ENCODE measurements around the gene RMDN2.
A peak's percentile ranks its signal among the peaks of the same experiment; 100 is the strongest.
"Not testable (repeated sequence)": the region's sequence is repeated elsewhere in the genome, so short reads cannot be mapped to it uniquely, and the experiment has no call there.

The RMDN2 gene

DNA sequence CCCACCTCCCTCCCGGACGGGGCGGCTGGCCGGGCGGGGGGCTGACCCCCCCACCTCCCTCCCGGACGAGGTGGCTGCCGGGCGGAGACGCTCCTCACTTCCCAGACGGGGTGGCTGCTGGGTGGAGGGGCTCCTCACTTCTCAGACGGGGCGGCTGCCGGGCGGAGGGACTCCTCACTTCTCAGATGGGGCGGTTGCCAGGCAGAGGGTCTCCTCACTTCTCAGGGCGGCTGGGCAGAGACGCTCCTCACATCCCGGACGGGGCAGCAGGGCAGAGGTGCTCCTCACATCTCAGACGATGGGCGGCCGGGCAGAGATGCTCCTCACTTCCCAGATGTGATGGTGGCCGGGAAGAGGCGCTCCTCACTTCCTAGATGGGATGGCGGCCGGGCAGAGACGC lies 7.8 kb downstream of the RMDN2 start:
- DNase-seq (ENCODE audit: low read depth): not testable (repeated sequence)

DNA sequence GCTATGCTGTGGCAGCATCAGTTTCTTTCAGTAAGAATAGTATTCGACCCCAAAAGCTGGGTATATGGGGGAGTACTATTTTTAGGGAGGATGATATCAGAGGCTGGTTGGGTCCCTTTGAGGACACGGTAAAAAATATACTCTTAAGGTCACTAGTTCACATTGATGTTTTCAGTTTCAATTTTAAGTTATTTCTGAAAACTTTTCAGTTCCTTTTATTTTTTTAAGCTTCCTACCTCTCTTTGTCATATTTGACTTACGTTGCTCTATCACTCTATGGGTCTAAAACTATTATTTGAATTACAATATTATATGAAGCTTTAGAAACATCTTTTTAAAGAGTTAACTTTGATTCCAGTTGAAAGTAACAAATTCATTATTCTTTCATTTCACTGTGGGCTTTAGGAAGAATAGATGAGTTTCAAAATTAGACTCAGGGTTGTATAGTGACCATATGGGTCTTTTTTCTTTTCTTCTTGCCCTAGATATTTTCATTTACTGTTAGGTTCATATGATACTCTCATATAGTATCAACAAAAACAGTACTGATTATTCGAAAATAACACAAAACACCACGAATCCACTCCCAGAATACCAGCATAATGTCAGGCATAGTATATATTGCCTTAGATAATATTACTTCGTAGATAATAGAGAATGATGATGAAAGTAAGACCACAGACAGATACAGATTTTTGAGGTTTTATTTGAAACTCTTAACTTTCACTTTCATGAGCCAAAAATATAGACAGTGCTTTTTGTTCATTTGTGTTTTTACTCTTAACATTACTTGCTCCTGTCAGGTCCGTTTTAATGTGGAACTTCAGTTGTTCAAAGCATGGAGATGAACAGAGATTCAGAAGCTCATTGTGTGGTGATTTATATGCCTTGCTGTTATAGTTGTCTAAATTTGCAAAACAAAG lies 9.8 kb downstream of the RMDN2 start:
- DNase-seq (ENCODE audit: low read depth): no peak

- DNase-seq (ENCODE audit: low read depth): not testable (repeated sequence)
Measured at GRCh38 chr2:37937568-37937967, 12.5 kb downstream of the RMDN2 start.

GRCh38 chr2:37941267-37941666 lies 16.2 kb downstream of the RMDN2 start:
- not testable (repeated sequence) for DNase-seq (ENCODE audit: low read depth)

DNA sequence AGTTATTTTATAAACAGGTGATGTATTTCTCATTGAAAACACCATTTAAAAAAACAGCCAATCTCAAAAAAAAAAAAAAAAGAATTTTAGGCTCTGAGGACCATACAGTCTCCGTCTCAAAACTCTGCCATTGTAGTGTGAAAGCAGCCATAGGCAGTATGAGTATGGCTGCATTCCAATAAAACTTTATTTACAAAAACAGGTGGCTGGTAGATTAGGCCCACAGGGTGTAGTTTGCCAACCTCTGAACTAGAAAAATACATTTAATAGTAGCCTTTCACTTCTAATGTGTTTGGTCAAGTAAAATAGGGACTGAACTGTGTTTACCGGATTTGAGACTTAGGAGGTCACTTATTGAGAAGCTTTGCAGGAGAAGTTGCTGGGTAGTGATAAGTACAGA lies 19.2 kb downstream of the RMDN2 start:
- no peak for DNase-seq (ENCODE audit: low read depth)

GRCh38 chr2:37947306-37947705 lies 22.2 kb downstream of the RMDN2 start:
- no peak for DNase-seq (ENCODE audit: low read depth)

DNA sequence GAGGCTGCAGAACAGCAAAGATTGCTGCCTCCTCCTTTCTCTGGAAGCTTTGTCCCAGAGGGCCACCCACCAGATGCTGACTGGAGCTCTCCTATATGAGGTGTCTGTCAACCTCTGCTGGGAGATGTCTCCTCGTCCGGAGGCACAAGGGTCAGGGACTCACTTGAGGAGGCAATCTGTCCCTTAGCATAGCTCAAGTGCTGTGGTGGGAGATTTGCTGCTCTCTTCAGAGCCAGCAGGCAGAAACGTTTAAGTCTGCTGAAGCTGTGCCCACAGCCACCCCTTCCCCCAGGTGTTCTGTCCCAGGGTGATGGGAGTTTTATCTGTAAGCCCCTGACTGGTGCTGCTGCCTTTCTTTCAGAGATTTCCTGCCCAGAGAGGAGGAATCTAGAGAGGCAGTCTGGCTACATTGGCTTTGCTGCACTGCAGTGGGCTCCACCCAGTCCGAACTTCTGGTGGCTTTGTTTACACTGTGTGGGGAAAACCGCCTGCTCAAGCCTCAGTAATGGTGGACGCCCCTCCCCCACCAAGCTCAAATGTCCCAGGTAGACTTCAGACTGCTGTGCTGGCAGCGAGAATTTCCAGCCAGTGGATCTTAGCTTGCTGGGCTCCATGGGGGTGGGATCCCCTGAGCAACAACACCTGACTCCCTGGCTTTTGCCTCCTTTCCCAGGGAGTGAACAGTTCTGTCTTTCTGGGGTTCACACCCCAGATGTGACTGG lies 37.1 kb downstream of the RMDN2 start:
- DNase-seq (ENCODE audit: low read depth): not testable (repeated sequence)

DNA sequence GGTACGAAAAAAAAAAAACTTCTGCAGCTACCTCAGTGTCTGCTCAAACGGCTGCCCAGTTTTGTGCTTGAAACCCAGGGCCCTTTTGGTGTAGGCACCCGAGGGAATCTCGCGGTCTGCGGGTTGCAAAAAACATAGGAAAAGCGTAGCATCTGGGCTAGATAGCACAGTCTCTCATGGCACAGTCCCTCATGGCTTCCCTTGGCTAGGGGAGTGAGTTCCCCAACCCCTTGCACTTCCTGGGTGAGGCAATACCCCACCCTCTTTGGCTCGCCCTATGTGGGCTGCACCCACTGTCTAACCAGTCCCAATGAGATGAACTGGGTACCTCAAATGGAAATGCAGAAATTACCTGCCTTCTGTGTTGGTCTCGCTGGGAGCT lies 37.6 kb downstream of the RMDN2 start:
- not testable (repeated sequence) for DNase-seq (ENCODE audit: low read depth)

DNA sequence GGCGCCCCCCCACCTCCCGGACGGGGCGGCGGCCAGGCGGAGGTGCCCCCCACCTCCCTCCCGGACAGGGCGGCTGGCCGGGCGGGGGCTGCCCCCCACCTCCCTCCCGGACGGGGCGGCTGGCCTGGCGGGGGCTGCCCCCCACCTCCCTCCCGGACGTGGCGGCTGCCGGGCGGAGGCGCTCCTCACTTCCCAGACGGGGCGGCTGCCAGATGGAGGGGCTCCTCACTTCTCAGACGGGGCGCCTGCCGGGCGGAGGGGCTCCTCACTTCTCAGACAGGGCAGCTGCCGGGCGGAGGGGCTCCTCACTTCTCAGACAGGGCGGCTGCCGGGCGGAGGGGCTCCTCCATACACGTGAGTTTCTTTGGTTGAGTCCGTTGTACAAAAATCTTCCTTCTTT lies 38.8 kb downstream of the RMDN2 start:
- not testable (repeated sequence) for DNase-seq (ENCODE audit: low read depth)

- no peak for DNase-seq (ENCODE audit: low read depth)
Measured at GRCh38 chr2:37966326-37966725, 41.2 kb downstream of the RMDN2 start.

DNA sequence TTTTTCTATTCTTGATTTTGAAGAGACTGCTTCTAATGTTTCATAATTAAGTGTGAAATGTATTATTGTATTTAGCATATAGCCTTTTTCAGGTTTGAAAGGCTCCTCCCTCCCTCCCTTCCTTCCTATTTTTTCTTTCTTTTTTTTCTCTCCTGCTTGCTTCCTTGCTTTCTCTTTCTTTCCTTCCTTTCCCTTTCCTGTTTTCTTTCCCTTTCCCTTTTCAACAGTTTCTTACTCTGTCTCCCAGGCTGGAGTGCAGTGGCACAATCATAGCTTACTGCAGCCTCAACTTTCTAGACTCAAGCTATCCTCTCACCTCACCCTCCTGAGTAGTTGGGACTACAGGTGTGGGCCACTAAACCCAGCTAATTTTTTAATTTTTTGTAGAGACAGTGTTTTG lies 44.6 kb downstream of the RMDN2 start:
- DNase-seq (ENCODE audit: low read depth): no peak

DNA sequence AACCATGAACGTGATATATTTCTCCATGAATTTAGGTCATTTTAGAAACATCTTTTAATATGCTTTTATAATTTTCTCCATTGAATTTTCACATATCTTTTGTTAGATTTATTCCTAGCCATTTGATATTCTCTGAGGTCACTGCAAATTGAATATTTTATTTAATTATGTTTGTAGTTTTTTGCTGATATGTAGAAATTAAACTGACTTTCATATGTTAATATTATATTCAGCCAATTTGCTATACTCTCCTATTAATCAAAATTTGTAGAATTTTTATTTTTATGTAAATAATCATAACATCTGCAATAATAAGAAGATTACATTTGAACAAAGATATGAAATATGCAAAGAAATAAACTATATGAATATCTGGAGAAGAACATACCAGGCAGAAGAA lies 46.9 kb downstream of the RMDN2 start:
- DNase-seq (ENCODE audit: low read depth): no peak

DNA sequence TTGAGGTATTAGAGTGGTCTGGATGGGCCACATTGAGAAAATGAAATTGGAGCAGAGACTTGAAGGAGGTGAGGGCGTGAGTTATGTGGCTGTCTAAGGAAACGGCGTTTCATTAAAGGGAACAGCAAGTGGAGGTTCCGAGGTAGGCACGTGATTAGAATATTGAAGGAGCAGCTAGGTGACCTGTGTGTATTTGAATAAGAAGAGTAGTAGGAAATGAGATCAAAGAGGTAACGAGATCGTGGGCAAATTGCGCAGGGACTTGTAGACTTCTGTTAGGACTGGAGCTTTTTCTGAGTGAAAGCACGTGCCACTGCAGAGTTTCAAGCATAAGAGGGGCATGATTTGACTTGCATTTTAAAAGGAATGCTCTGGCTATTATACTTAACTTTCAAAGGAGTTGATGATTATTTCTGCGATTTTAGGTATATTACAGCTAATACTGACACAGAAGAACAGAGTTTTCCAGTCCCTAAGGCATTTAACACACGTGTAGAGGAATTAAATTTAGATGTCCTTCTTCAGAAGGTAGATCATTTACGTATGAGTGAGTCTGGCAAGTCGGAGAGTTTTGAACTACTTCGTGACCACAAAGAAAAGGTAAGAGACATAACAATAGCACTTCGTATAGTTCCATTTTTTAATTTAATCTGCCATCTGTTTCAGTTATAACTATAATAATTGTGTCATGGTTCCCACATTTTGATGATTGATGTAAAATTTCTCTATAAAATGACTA lies 48.7 kb downstream of the RMDN2 start:
- DNase-seq (ENCODE audit: low read depth): no peak

- DNase-seq (ENCODE audit: low read depth): no peak
Measured at GRCh38 chr2:37975808-37976207, 50.7 kb downstream of the RMDN2 start.

DNA sequence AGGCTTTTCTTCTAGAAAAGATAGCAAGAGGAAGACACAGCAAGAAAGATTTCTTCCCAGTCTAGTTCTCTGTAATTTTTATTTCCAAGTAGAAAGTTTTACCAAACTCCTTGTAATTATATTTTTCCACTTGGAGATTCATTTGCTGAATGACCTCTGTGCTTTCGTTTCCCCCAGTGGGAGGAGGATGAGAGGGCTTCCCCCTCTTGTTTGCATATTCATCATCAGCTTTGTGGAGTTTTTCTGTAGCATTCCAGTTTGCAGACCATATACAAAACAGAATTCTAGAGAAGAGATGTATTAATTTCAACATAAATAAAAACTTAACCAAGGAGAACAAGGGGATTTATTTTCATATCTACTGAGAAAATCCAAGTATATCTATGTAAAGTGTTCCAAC lies 51.3 kb downstream of the RMDN2 start:
- no peak for DNase-seq (ENCODE audit: low read depth)

- peak; percentile 36 for DNase-seq (ENCODE audit: low read depth)
Measured at GRCh38 chr2:37982147-37982582, 57.1 kb downstream of the RMDN2 start.

DNA sequence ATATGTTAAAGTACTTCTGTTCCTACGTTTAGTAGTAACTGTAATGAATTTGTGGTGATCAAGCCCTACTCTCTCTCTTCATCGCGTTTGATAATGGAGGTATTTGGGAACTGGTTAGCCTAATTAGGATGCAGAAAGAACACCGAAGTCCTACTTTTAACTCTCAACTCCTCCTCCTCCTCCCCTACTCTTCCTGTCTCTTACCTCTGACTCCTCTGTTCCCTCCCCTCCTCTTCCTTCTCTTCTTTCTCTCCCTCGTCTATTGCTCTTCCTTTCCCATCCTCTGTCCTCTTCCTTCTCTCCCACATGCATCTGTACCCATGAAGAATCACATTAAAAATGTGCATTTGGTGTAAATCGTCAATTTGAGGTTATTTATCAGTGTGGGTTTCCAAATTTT lies 57.8 kb downstream of the RMDN2 start:
- no peak for DNase-seq (ENCODE audit: low read depth)

GRCh38 chr2:37983719-37984118 lies 58.6 kb downstream of the RMDN2 start:
- DNase-seq (ENCODE audit: low read depth): no peak

DNA sequence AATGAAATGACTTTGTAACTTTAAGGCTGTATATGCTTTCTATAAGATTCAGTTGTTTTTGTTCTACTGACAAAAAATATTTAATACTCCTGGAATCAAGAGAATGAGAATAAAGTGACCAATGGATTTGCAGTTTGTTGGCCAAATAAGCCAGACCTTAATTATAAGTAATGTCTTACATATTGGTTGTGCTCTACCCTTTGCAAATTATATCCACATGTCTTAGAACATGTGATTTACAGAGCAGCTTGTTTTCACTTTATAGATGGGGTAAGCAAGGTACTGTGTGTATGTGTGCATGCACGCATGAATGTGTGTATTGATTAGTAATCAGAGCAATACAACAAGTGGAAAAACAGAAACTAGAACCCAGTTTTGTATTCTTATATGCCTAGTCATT lies 59.1 kb downstream of the RMDN2 start:
- no peak for DNase-seq (ENCODE audit: low read depth)

GRCh38 chr2:37984589-37984988 lies 59.5 kb downstream of the RMDN2 start:
- DNase-seq (ENCODE audit: low read depth): no peak

- no peak for DNase-seq (ENCODE audit: low read depth)
Measured at GRCh38 chr2:37985333-37985732, 60.2 kb downstream of the RMDN2 start.

DNA sequence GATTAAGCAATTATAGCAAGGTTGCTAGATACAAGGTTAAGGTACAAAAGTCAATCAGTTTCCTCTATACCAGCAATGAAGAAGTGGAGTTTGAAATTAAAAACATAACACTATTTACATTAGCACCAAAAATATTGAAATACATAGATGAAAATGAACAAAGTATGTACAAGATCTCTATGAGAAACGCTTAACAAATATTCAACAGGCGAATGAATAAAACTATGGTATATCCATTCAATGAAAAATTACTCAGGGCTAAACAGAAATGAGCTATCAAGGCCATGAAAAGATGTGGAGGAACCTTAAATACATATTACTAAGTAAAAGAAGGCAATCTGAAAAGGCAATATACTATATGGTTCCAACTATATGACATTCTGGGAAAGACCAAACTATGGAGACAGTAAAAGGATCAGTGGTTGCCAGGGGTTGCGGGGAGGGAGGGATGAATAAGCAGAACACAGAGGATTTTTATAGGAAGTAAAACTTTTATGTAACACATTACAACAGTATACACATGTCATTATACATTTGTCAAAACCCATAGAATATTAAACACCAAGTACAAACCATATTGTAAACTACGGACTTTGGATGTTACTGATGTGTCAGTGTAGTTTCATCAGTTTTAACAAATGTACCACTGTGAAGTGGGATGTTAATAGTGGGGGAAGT lies 62.1 kb downstream of the RMDN2 start:
- no peak for DNase-seq (ENCODE audit: low read depth)

All from HS-27A (cell line).